ENCODE measurements around the gene NADSYN1.

The NADSYN1 gene

DNA sequence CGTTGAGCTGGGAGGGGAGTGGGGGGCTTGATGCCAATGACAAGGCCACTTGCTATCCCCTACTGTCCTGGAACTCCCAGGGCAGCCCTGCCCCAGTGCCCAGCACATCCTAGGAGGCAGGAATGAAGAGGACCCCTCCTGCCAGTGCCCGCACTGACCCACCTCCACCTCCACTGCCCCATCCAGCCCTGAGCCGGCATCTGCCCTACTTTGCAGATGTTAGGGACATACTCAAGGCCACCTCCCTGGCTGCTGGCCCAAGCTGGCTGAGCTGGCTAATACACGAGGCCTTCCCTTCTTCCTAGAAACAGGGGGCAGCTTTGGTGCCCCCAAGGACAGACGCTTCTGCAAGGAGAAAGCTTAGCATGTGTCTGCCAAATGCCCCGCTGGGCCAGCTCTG is 15.6 kb upstream of the NADSYN1 start:
- Histone ChIP-seq H3K36me3 (ENCODE audit: control insufficient read depth, insufficient read depth, low read length) (peaks cover 13% of the 10 kb centered on the region), H3K4me3 (ENCODE audit: low read length) (no peak overlapping the region), H3K27ac (ENCODE audit: low read depth, low read length) (no peak overlapping the region)

GRCh38 chr11:71437879-71438278 is 15.1 kb upstream of the NADSYN1 start:
- H3K27me3 ChIP-seq (ENCODE audit: control insufficient read depth, insufficient read depth, low read length): no peaks in the 10 kb centered on the region
- H3K4me1 ChIP-seq (ENCODE audit: control insufficient read depth, insufficient read depth, low read length): no peaks in the 10 kb centered on the region
- peaks cover 13% of the 10 kb centered on the region for H3K36me3 ChIP-seq (ENCODE audit: control insufficient read depth, insufficient read depth, low read length)
- no peak overlapping the region for H3K4me3 ChIP-seq (ENCODE audit: low read length)
- no peak overlapping the region for H3K9ac ChIP-seq (ENCODE audit: low read length)
- no peak overlapping the region for H3K27ac ChIP-seq (ENCODE audit: low read depth, low read length)

More for the DNA sequence above, 15.6 kb upstream of the NADSYN1 start:
- Histone ChIP-seq H3K27me3 (ENCODE audit: control insufficient read depth, insufficient read depth, low read length) (no peaks in the 10 kb centered on the region), H3K9ac (ENCODE audit: low read length) (no peak overlapping the region), H3K4me1 (ENCODE audit: control insufficient read depth, insufficient read depth, low read length) (no peaks in the 10 kb centered on the region)

DNA sequence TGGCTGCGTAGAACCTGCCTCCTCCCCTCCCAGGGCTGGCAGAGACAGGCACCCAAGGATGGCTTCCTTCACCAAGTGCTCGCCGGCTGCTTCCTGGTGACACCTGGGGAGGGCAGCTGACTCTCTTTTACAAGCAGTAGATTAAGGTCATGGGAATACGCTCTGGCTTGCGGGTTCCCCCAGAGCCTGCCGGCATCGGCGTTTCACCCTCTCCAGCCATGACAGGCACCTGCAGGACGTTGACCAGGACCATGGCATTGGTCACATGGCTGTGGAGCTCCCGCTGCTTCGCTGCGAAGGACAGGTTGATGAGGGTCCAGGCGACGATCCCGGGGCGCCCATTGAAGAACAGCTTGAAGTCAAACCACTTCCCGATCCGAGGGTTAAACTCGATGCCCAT is 14.4 kb upstream of the NADSYN1 start:
- Histone ChIP-seq H3K36me3 (ENCODE audit: control insufficient read depth, insufficient read depth, low read length) (peaks cover 17% of the 10 kb centered on the region), H3K4me1 (ENCODE audit: control insufficient read depth, insufficient read depth, low read length) (no peaks in the 10 kb centered on the region), H3K9ac (ENCODE audit: low read length) (no peak overlapping the region), H3K27me3 (ENCODE audit: control insufficient read depth, insufficient read depth, low read length) (no peaks in the 10 kb centered on the region), H3K27ac (ENCODE audit: low read depth, low read length) (no peak overlapping the region), H3K4me3 (ENCODE audit: low read length) (no peak overlapping the region)

GRCh38 chr11:71440021-71440755 is 12.8 kb upstream of the NADSYN1 start:
- Histone ChIP-seq H3K27ac (ENCODE audit: low read depth, low read length) (no peak overlapping the region), H3K36me3 (ENCODE audit: control insufficient read depth, insufficient read depth, low read length) (peaks cover 19% of the 10 kb centered on the region)

DNA sequence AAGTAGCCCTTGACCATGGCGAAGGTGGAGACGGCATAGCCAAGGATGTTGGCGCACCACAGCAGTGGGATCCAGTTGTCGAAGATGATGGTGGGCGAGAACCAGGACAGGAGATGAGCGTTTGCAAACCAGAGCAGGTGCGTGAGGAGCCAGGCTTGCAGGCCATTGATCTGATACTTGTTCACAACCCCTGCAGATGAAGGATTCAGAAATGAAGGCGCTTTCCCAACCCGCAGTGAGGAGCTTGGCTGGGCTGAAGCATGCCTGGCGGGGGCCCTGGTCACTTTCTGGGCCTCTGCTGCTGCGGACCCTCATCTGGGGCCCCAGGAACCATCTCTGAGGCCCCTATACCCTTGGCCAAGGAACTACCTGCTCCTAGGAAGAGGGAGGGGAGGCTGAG is 11.8 kb upstream of the NADSYN1 start:
- Histone ChIP-seq H3K27ac (ENCODE audit: low read depth, low read length) (no peak overlapping the region), H3K4me3 (ENCODE audit: low read length) (no peak overlapping the region), H3K36me3 (ENCODE audit: control insufficient read depth, insufficient read depth, low read length) (peaks cover 19% of the 10 kb centered on the region)

More at GRCh38 chr11:71440021-71440755, 12.8 kb upstream of the NADSYN1 start:
- Histone ChIP-seq H3K27me3 (ENCODE audit: control insufficient read depth, insufficient read depth, low read length) (no peaks in the 10 kb centered on the region), H3K4me1 (ENCODE audit: control insufficient read depth, insufficient read depth, low read length) (no peaks in the 10 kb centered on the region), H3K4me3 (ENCODE audit: low read length) (no peak overlapping the region), H3K9ac (ENCODE audit: low read length) (no peak overlapping the region)

GRCh38 chr11:71442123-71442522 is 10.9 kb upstream of the NADSYN1 start:
- H3K36me3 ChIP-seq (ENCODE audit: control insufficient read depth, insufficient read depth, low read length): peaks cover 19% of the 10 kb centered on the region
- no peak overlapping the region for H3K4me3 ChIP-seq (ENCODE audit: low read length)

More for the DNA sequence above, 11.8 kb upstream of the NADSYN1 start:
- H3K27me3 ChIP-seq (ENCODE audit: control insufficient read depth, insufficient read depth, low read length): no peaks in the 10 kb centered on the region
- H3K9ac ChIP-seq (ENCODE audit: low read length): no peak overlapping the region
- H3K4me1 ChIP-seq (ENCODE audit: control insufficient read depth, insufficient read depth, low read length): no peaks in the 10 kb centered on the region

GRCh38 chr11:71442880-71443279 is 10.1 kb upstream of the NADSYN1 start:
- Histone ChIP-seq H3K9ac (ENCODE audit: low read length) (no peak overlapping the region), H3K4me3 (ENCODE audit: low read length) (no peak overlapping the region), H3K4me1 (ENCODE audit: control insufficient read depth, insufficient read depth, low read length) (no peaks in the 10 kb centered on the region), H3K27ac (ENCODE audit: low read depth, low read length) (no peak overlapping the region), H3K27me3 (ENCODE audit: control insufficient read depth, insufficient read depth, low read length) (no peaks in the 10 kb centered on the region), H3K36me3 (ENCODE audit: control insufficient read depth, insufficient read depth, low read length) (peaks cover 19% of the 10 kb centered on the region)

More at GRCh38 chr11:71442123-71442522, 10.9 kb upstream of the NADSYN1 start:
- Histone ChIP-seq H3K4me1 (ENCODE audit: control insufficient read depth, insufficient read depth, low read length) (no peaks in the 10 kb centered on the region), H3K9ac (ENCODE audit: low read length) (no peak overlapping the region), H3K27ac (ENCODE audit: low read depth, low read length) (no peak overlapping the region), H3K27me3 (ENCODE audit: control insufficient read depth, insufficient read depth, low read length) (no peaks in the 10 kb centered on the region)

GRCh38 chr11:71443736-71444445 is 9.1 kb upstream of the NADSYN1 start:
- Histone ChIP-seq H3K27me3 (ENCODE audit: control insufficient read depth, insufficient read depth, low read length) (no peaks in the 10 kb centered on the region), H3K4me3 (ENCODE audit: low read length) (no peak overlapping the region), H3K36me3 (ENCODE audit: control insufficient read depth, insufficient read depth, low read length) (peaks cover 17% of the 10 kb centered on the region), H3K4me1 (ENCODE audit: control insufficient read depth, insufficient read depth, low read length) (no peaks in the 10 kb centered on the region), H3K27ac (ENCODE audit: low read depth, low read length) (no peak overlapping the region), H3K9ac (ENCODE audit: low read length) (no peak overlapping the region)

DNA sequence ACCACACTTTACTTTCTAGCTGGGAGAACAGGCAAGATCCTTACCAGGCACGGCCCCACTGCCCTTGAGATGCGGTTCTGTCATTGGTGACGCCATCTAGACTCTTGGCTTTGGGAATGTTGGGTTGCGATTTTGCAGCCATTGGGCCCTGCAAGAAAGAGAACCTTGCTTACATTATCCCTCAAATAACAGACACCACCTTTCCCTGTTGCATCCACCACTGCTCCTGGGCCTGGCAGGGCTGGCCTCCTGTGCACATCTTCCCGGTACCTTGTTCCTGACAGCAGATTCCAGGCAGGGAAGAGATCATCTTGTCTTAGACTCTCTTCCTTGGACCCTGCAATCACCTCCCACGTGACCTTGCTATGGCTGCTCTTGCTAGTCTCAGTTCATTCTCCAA is 8.2 kb upstream of the NADSYN1 start:
- no peak overlapping the region for H3K9ac ChIP-seq (ENCODE audit: low read length)
- H3K4me3 ChIP-seq (ENCODE audit: low read length): no peak overlapping the region
- H3K4me1 ChIP-seq (ENCODE audit: control insufficient read depth, insufficient read depth, low read length): no peaks in the 10 kb centered on the region
- no peak overlapping the region for H3K27ac ChIP-seq (ENCODE audit: low read depth, low read length)
- peaks cover 15% of the 10 kb centered on the region for H3K36me3 ChIP-seq (ENCODE audit: control insufficient read depth, insufficient read depth, low read length)
- H3K27me3 ChIP-seq (ENCODE audit: control insufficient read depth, insufficient read depth, low read length): no peaks in the 10 kb centered on the region

- no peak overlapping the region for H3K4me3 ChIP-seq (ENCODE audit: low read length)
- no peak overlapping the region for H3K9ac ChIP-seq (ENCODE audit: low read length)
- peaks cover 7% of the 10 kb centered on the region for H3K36me3 ChIP-seq (ENCODE audit: control insufficient read depth, insufficient read depth, low read length)
- H3K4me1 ChIP-seq (ENCODE audit: control insufficient read depth, insufficient read depth, low read length): no peaks in the 10 kb centered on the region
- H3K27ac ChIP-seq (ENCODE audit: low read depth, low read length): no peak overlapping the region
- H3K27me3 ChIP-seq (ENCODE audit: control insufficient read depth, insufficient read depth, low read length): no peaks in the 10 kb centered on the region
Observed at GRCh38 chr11:71446150-71446549, 6.9 kb upstream of the NADSYN1 start.

GRCh38 chr11:71446942-71447688 is 5.9 kb upstream of the NADSYN1 start:
- Histone ChIP-seq H3K27ac (ENCODE audit: low read depth, low read length) (no peak overlapping the region), H3K9ac (ENCODE audit: low read length) (no peak overlapping the region), H3K4me3 (ENCODE audit: low read length) (peak overlapping the region; percentile 89)

GRCh38 chr11:71447791-71448256 is 5.2 kb upstream of the NADSYN1 start:
- Histone ChIP-seq H3K27ac (ENCODE audit: low read depth, low read length) (no peak overlapping the region), H3K27me3 (ENCODE audit: control insufficient read depth, insufficient read depth, low read length) (no peaks in the 10 kb centered on the region), H3K4me1 (ENCODE audit: control insufficient read depth, insufficient read depth, low read length) (no peaks in the 10 kb centered on the region), H3K4me3 (ENCODE audit: low read length) (peak overlapping the region; percentile 89), H3K36me3 (ENCODE audit: control insufficient read depth, insufficient read depth, low read length) (peaks cover 6% of the 10 kb centered on the region), H3K9ac (ENCODE audit: low read length) (no peak overlapping the region)

More at GRCh38 chr11:71446942-71447688, 5.9 kb upstream of the NADSYN1 start:
- Histone ChIP-seq H3K36me3 (ENCODE audit: control insufficient read depth, insufficient read depth, low read length) (peaks cover 6% of the 10 kb centered on the region), H3K27me3 (ENCODE audit: control insufficient read depth, insufficient read depth, low read length) (no peaks in the 10 kb centered on the region), H3K4me1 (ENCODE audit: control insufficient read depth, insufficient read depth, low read length) (no peaks in the 10 kb centered on the region)

All from rectal smooth muscle tissue (tissue), 1 donor.